ENCODE data around the gene ZSCAN10. TPM values are rescaled to one million over a fixed set of nuclear protein-coding genes. Genes with fewer than 3 reads are reported as not detected.
"Not testable (repeated sequence)": the region's sequence is repeated elsewhere in the genome, so short reads cannot be mapped to it uniquely, and the experiment has no call there.

ZSCAN10 gene
- total and polyA plus RNA-seq, 9 of the 15 experiments (the other 6 are each of a cell fraction or from before 2014, with no cell fraction given), result 0.22 TPM; not detected in 8

- H3K9ac ChIP-seq (ENCODE audit: insufficient read depth in 1 of 2, low read depth in 2 of 2, low read length in 2 of 2); in situ Hi-C loops (cut with MboI): not testable (repeated sequence)
Measured at GRCh38 chr16:3072576-3073263, 26.4 kb downstream of the ZSCAN10 start.

GRCh38 chr16:3072148-3072547, 26.9 kb downstream of the ZSCAN10 start:
- H3K9me3 ChIP-seq (replicated peaks; ENCODE audit: control insufficient read depth, insufficient read depth, low read depth, low read length); H4K20me1 ChIP-seq (replicated peaks; ENCODE audit: control insufficient read depth, insufficient read depth, low read length); in situ Hi-C loops (cut with MboI); H3K9me1 ChIP-seq (ENCODE audit: control insufficient read depth, insufficient read depth, low read length); H3K27ac ChIP-seq (ENCODE audit: extremely low read depth, low read depth, low read length); BruUV-seq (replicated peaks); ATAC-seq; H3K36me3 ChIP-seq (ENCODE audit: control insufficient read depth, insufficient read depth, low read length); H3K79me2 ChIP-seq (ENCODE audit: control insufficient read depth, insufficient read depth, low read length); H3K9ac ChIP-seq (ENCODE audit: insufficient read depth in 1 of 2, low read depth in 2 of 2, low read length in 2 of 2); H2AFZ ChIP-seq (ENCODE audit: low read depth, low read length); CTCF ChIA-PET (ENCODE audit: low intra/inter-chr PET ratio); intact Hi-C loops (cut with micrococcal nuclease); FAIRE-seq; H3K4me2 ChIP-seq (ENCODE audit: insufficient read depth, low read length); POLR2A ChIA-PET; DNase-seq (ENCODE audit: extremely low read depth in 1 of 4, low spot score in 3 of 4); H3K4me3 ChIP-seq: not testable (repeated sequence)
- WGBS (ENCODE audit: insufficient coverage, low coverage, missing lambda C conversion rate), result 50% methylated on average over 3 of the region's 4 CpGs
- H3K4me1 ChIP-seq (replicated peaks in 1 of 2; ENCODE audit: control insufficient read depth in 2 of 2, insufficient read depth in 2 of 2, low read length in 2 of 2), result peaks cover 14 to 33% of the 10 kb centered on the region in 2 experiments
- H3K27me3 ChIP-seq (ENCODE audit: control insufficient read depth in 2 of 2, insufficient read depth in 2 of 2, low read length in 2 of 2), result peaks cover 0 to 12% of the 10 kb centered on the region in 2 experiments; a peak in 3 of 5 replicates

More at GRCh38 chr16:3072576-3073263, 26.4 kb downstream of the ZSCAN10 start:
- BruUV-seq (replicated peaks); H3K4me2 ChIP-seq (ENCODE audit: insufficient read depth, low read length); H3K9me1 ChIP-seq (ENCODE audit: control insufficient read depth, insufficient read depth, low read length); H3K36me3 ChIP-seq (ENCODE audit: control insufficient read depth, insufficient read depth, low read length); H2AFZ ChIP-seq (ENCODE audit: low read depth, low read length); POLR2A ChIA-PET; intact Hi-C loops (cut with micrococcal nuclease); H3K9me3 ChIP-seq (replicated peaks; ENCODE audit: control insufficient read depth, insufficient read depth, low read depth, low read length); H3K27ac ChIP-seq (ENCODE audit: extremely low read depth, low read depth, low read length); H3K79me2 ChIP-seq (ENCODE audit: control insufficient read depth, insufficient read depth, low read length); DNase-seq (ENCODE audit: extremely low read depth in 1 of 4, low spot score in 3 of 4); H4K20me1 ChIP-seq (replicated peaks; ENCODE audit: control insufficient read depth, insufficient read depth, low read length); CTCF ChIA-PET (ENCODE audit: low intra/inter-chr PET ratio); H3K4me3 ChIP-seq: not testable (repeated sequence)
- 31% methylated on average over 13 of the region's 18 CpGs for WGBS (ENCODE audit: insufficient coverage, low coverage, missing lambda C conversion rate)
- H3K27me3 ChIP-seq (ENCODE audit: control insufficient read depth in 2 of 2, insufficient read depth in 2 of 2, low read length in 2 of 2), result peaks cover 3 to 12% of the 10 kb centered on the region in 2 experiments; a peak in 4 of 5 replicates
- peaks cover 14 to 28% of the 10 kb centered on the region in 2 experiments for H3K4me1 ChIP-seq (replicated peaks in 1 of 2; ENCODE audit: control insufficient read depth in 2 of 2, insufficient read depth in 2 of 2, low read length in 2 of 2)
- peak in 2 of 3 experiments; percentile 20 to 37; a peak in 3 of 6 replicates for TF ChIP-seq CTCF (IDR thresholded peaks at IDR 0.05 in 2 of 3, conservative IDR thresholded peaks at IDR 0.05 in 1 of 3; ENCODE audit: insufficient read depth in 2 of 3, low read depth in 1 of 3, low read length in 3 of 3)
- peak; percentile 84 for TF ChIP-seq ZBTB33 (CRISPR knock-in tag; IDR thresholded peaks at IDR 0.05)
- peak in 1 of 2 experiments; percentile 39; a peak in 2 of 4 replicates for TF ChIP-seq RAD21 (CRISPR knock-in tag; conservative IDR thresholded peaks at IDR 0.05 in 1 of 2, IDR thresholded peaks at IDR 0.05 in 1 of 2)
- ATAC-seq (peak; percentile 74), FAIRE-seq (peak; percentile 15)
